DND-41 (cell line): Measurements from ENCODE around the gene MARK4.

Source experiments
- ATAC-seq: fragments of 200-7000 bp; cut with Tn5 transposase; 3 replicates; pipeline ENCODE4 v1.9.1; 2021; ENCODE audit warnings: low read depth; ENCODE audit not compliant: insufficient read depth
- DNase-seq: peaks from one replicate; pipeline ENCODE4 v3.0.0-alpha.2; 2020
- H2AFZ ChIP-seq: 2 replicates; pipeline ENCODE4 v1.6.0; 2012; ENCODE audit warnings: low read depth, low read length
- H3K27ac ChIP-seq: 2 replicates; pipeline ENCODE4 v1.5.1; 2012; ENCODE audit warnings: low read length, inconsistent platforms
- H3K27me3 ChIP-seq: fragments of 200-600 bp; sonication (generic); 2 replicates; pipeline ENCODE4 v1.6.0; 2012; ENCODE audit warnings: low read length, mild to moderate bottlenecking, inconsistent platforms; ENCODE audit not compliant: insufficient read depth, poor library complexity
- H3K36me3 ChIP-seq: 2 replicates; pipeline ENCODE4 v1.5.1; 2012; ENCODE audit warnings: low read length, inconsistent platforms; ENCODE audit not compliant: insufficient read depth
- H3K4me1 ChIP-seq: 2 replicates; pipeline ENCODE4 v1.5.1; 2012; ENCODE audit warnings: mild to moderate bottlenecking, low read length; ENCODE audit not compliant: insufficient read depth
- H3K4me2 ChIP-seq: 2 replicates; pipeline ENCODE4 v1.6.0; 2012; ENCODE audit warnings: mild to moderate bottlenecking, moderate library complexity, low read length, inconsistent platforms; ENCODE audit not compliant: insufficient read depth
- H3K4me3 ChIP-seq, 2 experiments: fragments of 200-600 bp in 1 of 2; shearing (Covaris generic) in 1 of 2; 2 replicates each; pipeline ENCODE4 v1.5.1; 2012 to 2016; ENCODE audit warnings: inconsistent platforms in 2 of 2, low read length in 2 of 2, mild to moderate bottlenecking in 2 of 2, low read depth in 1 of 2, moderate library complexity in 1 of 2
- H3K79me2 ChIP-seq: 2 replicates; pipeline ENCODE4 v1.6.0; 2012; ENCODE audit warnings: low read length, inconsistent platforms; ENCODE audit not compliant: insufficient read depth
- H3K9ac ChIP-seq: 2 replicates; pipeline ENCODE4 v1.6.0; 2012; ENCODE audit warnings: low read depth, mild to moderate bottlenecking, inconsistent platforms, low read length, moderate library complexity
- H3K9me3 ChIP-seq: 2 replicates; pipeline ENCODE4 v1.5.1; 2012; ENCODE audit warnings: low read length, moderate library complexity, mild to moderate bottlenecking, inconsistent platforms; ENCODE audit not compliant: insufficient read depth, severe bottlenecking
- H4K20me1 ChIP-seq: 2 replicates; pipeline ENCODE4 v1.6.0; 2012; ENCODE audit warnings: low read length; ENCODE audit not compliant: insufficient read depth
- EZH2 ChIP-seq: IDR thresholded peaks from 3 replicates; pipeline ENCODE4 v1.6.1; 2012; ENCODE audit warnings: borderline replicate concordance, low read depth, mild to moderate bottlenecking, moderate library complexity, low read length, inconsistent platforms; ENCODE audit not compliant: severe bottlenecking
- TF ChIP-seq, protein P1 (sequence below): IDR thresholded peaks from 2 replicates; pipeline ENCODE4 v1.5.1; 2012; ENCODE audit warnings: borderline replicate concordance, low read length, moderate library complexity, mild to moderate bottlenecking; ENCODE audit not compliant: poor library complexity, severe bottlenecking; ENCODE audit errors: extremely low read depth

Gene MARK4

GRCh38 chr19:45258862-45259261 is 7.8 kb downstream of the MARK4 start:
- no peak overlapping the region for H3K27ac ChIP-seq
- H3K4me3 ChIP-seq: no peak overlapping the region
- peaks cover 5% of the 10 kb centered on the region; the same call in 1 of the 2 replicates for H3K36me3 ChIP-seq
- TF ChIP-seq EZH2: no peak
- TF ChIP-seq, protein P1, sequence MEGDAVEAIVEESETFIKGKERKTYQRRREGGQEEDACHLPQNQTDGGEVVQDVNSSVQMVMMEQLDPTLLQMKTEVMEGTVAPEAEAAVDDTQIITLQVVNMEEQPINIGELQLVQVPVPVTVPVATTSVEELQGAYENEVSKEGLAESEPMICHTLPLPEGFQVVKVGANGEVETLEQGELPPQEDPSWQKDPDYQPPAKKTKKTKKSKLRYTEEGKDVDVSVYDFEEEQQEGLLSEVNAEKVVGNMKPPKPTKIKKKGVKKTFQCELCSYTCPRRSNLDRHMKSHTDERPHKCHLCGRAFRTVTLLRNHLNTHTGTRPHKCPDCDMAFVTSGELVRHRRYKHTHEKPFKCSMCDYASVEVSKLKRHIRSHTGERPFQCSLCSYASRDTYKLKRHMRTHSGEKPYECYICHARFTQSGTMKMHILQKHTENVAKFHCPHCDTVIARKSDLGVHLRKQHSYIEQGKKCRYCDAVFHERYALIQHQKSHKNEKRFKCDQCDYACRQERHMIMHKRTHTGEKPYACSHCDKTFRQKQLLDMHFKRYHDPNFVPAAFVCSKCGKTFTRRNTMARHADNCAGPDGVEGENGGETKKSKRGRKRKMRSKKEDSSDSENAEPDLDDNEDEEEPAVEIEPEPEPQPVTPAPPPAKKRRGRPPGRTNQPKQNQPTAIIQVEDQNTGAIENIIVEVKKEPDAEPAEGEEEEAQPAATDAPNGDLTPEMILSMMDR: no peak
- H4K20me1 ChIP-seq: peaks cover 20% of the 10 kb centered on the region
- peaks cover 5% of the 10 kb centered on the region for H3K4me1 ChIP-seq
- ATAC-seq: no peak
- H3K79me2 ChIP-seq: peaks cover 21% of the 10 kb centered on the region
- no peaks in the 10 kb centered on the region for H3K9me3 ChIP-seq
- no peak overlapping the region for H2AFZ ChIP-seq
- H3K27me3 ChIP-seq: no peaks in the 10 kb centered on the region
- DNase-seq: no peak
- no peak overlapping the region for H3K4me2 ChIP-seq
- no peak overlapping the region for H3K9ac ChIP-seq

- no peaks in the 10 kb centered on the region for H3K9me3 ChIP-seq
- H4K20me1 ChIP-seq: no peaks in the 10 kb centered on the region; the same call in 1 of the 2 replicates
- ATAC-seq (no peak), DNase-seq (no peak)
- TF ChIP-seq, protein P1: no peak
- no peak for TF ChIP-seq EZH2
- H3K27me3 ChIP-seq: no peaks in the 10 kb centered on the region
- H2AFZ ChIP-seq: no peak overlapping the region
- H3K4me2 ChIP-seq: no peak overlapping the region
- H3K79me2 ChIP-seq: peaks cover 3% of the 10 kb centered on the region; the same call in 1 of the 2 replicates
- H3K4me1 ChIP-seq: no peaks in the 10 kb centered on the region
- H3K36me3 ChIP-seq: peaks cover 23% of the 10 kb centered on the region
- H3K4me3 ChIP-seq: no peak overlapping the region
- no peak overlapping the region for H3K9ac ChIP-seq
- no peak overlapping the region for H3K27ac ChIP-seq
Measured at GRCh38 chr19:45262570-45262969, 11.5 kb downstream of the MARK4 start.

- ATAC-seq (no peak), DNase-seq (no peak)
- Histone ChIP-seq H2AFZ (no peak overlapping the region), H3K36me3 (peaks cover 24% of the 10 kb centered on the region), H3K4me2 (no peak overlapping the region), H4K20me1 (no peaks in the 10 kb centered on the region; the same call in 1 of the 2 replicates), H3K27me3 (no peaks in the 10 kb centered on the region), H3K4me1 (no peaks in the 10 kb centered on the region), H3K27ac (no peak overlapping the region), H3K9ac (no peak overlapping the region), H3K79me2 (peaks cover 3% of the 10 kb centered on the region; the same call in 1 of the 2 replicates), H3K4me3 (no peak overlapping the region), H3K9me3 (no peaks in the 10 kb centered on the region)
- TF ChIP-seq, protein P1: no peak
- TF ChIP-seq EZH2: no peak
Measured at GRCh38 chr19:45263013-45263412, 11.9 kb downstream of the MARK4 start.
